SK-N-MC (cell line): ENCODE measurements around the gene LEFTY1.

ENCODE experiments used
- EZH2 ChIP-seq: fragments of 200-600 bp; sonication (generic); IDR thresholded peaks from one replicate; pipeline ENCODE4 v1.6.1; 2017; ENCODE audit warnings: antibody characterized with exemption
- FOXP2 ChIP-seq: optimal IDR thresholded peaks from 2 replicates; pipeline ENCODE3; 2011; ENCODE audit warnings: mild to moderate bottlenecking, moderate library complexity; ENCODE audit not compliant: insufficient read depth; ENCODE audit errors: extremely low read length, control extremely low read depth
- POLR2AphosphoS5 ChIP-seq: IDR thresholded peaks from 2 replicates; pipeline ENCODE4 v1.6.1; 2012; ENCODE audit warnings: mild to moderate bottlenecking, low read depth, low read length, borderline replicate concordance

DNA sequence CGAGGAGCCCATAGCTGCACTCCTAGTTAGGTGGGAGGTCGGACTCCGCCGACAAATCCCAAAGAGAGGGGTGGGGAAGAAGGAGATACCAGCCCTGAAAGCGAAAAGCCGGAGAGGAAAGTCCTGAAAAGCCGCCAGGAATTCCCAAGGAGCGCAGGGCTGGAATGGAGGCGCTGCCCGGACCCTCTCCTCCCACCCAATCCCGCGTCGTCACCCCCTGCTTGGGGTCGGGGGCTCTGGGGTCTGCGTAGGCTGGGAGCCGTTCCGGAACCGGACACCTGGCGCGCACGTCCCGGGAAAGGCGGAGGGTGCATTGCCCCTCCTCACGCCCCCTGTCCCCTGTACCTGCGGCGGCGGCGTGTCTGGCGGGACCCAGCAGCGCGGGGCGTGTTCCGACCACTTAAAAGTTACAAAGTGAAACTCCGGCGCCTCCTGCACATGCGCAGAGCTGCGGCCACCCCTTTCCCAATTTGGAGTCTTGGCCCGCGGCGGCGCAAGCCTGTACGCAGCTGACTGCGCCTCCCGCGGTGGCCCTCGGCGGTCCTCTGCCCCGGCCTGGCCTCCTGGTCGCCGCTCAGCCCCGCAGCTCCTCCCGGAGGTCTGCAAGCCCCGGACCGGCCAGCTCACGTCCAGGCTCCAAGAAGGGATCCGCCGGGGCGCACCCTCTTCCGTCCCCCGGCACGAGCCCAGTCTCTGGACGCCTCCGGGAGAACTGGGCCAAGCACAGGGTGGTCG lies 6.8 kb downstream of the LEFTY1 start, which contains the start of gene TMEM63A:
- TF ChIP-seq EZH2: no peak
- TF ChIP-seq POLR2AphosphoS5: peak; percentile 78
- TF ChIP-seq FOXP2: peak; percentile 13
